Stimulated activated CD4-positive, alpha-beta T cell treated with anti-CD3 and anti-CD28 coated beads, Interleukin-1b, Interleukin-23, amount 100 ng/mL, for 24 hours (primary cell): ENCODE data around the gene ABTB1.
A peak's percentile ranks its signal among the peaks of the same experiment; 100 is the strongest.
"Not testable (repeated sequence)": the region's sequence is repeated elsewhere in the genome, so short reads cannot be mapped to it uniquely, and the experiment has no call there.

ENCODE experiments used
- DNase-seq, 4 experiments: peaks; one replicate each; pipeline ENCODE4 v3.0.0-alpha.2; 2020; ENCODE audit warnings: low read depth in 4 of 4, low spot score in 1 of 4

The ABTB1 gene

DNA sequence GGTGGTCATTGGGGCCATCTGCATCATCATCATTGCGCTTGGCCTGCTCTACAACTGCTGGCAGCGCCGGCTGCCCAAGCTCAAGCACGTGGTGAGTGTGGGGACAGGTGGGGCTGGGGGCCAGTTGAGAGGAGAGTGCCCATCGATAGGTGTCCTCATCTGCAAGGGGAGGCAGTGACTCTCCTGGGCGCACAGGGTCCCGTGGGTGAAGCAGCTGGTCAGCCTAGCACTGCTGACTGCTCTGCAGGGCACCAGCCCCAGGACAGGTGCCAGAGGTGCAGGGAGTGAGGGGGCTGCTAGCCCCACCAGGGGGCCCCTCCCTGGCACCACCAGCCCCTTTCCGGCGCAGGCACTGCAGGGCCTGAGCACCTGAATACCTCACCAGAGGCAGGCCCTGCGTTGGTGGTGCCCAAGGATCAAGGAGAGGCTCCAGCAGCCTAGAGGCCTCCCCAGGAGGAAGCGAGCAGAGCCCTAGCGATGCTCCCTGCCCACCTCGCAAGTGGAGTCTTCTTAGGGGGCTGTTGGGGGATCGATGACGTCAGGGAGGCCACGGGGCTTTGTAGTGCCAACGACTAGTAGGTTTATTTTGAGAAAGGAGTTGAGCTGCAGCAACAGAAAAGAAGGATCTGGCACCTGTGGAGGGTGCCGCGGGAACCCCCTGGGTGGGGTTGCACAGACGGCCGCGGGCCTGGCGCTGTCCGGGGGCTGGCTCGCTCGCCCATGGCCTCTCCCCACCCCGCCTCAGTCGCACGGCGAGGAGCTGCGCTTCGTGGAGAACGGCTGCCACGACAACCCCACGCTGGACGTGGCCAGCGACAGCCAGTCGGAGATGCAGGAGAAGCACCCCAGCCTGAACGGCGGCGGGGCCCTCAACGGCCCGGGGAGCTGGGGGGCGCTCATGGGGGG, 976 bp upstream of the ABTB1 start:
- DNase-seq = peak in 2 of 4 experiments; percentile 7 to 14

GRCh38 chr3:127673191-127674100, 694 bp downstream of the ABTB1 start:
- DNase-seq = peak in 2 of 4 experiments; percentile 31 to 33

DNA sequence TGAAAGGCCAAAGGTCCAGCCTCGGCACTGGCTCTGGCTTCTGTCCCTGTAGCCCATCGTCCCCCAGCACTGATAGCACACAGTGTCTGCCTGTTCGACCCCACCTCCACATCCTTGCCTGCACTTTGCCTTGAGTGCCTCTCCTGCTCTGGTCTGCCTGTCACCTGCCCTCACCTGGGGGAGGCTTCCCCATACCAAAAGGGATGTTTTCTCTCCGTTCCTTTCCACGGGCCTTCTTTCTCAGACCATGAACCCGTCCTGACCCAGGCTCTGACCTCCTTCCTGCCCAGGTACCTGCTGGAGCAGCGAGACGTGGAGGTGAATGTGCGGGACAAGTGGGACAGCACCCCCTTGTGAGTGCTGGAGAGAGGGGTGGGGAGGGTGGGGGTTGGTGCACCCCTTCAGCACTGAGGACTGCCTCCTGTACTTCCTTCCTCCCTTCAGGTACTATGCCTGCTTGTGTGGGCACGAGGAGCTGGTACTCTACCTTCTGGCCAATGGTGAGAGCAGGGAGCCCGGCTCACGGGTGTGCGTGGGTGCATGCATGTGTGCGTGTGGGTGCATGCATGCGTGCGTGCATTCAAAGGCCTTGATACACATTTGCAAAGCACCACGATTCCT, 1.5 kb downstream of the ABTB1 start:
- DNase-seq = no peak

- DNase-seq = no peak
These were observed 2.0 kb downstream of the ABTB1 start for GRCh38 chr3:127674790-127675189.

- no peak for DNase-seq
These were observed 3.1 kb downstream of the ABTB1 start for GRCh38 chr3:127675651-127676391.

- DNase-seq = no peak
These were observed 3.7 kb downstream of the ABTB1 start for GRCh38 chr3:127676456-127676855.

DNA sequence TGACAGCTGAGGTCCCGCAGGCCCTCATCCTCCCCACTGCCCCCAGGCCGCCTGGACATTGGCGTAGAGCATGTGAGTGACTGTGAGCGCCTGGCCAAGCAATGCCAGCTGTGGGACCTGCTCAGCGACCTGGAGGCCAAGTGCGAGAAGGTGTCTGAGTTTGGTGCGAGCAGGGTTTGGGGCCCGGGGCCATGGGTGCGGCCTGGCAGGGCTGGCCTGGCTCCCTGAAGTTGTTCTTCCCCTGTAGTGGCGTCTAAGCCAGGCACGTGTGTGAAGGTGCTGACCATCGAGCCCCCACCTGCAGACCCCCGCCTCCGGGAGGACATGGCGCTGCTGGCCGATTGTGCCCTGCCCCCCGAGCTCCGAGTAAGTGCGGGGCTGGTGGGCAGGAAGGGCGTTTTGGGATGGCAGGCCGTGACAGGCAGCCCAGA, 4.2 kb downstream of the ABTB1 start:
- DNase-seq = no peak

DNA sequence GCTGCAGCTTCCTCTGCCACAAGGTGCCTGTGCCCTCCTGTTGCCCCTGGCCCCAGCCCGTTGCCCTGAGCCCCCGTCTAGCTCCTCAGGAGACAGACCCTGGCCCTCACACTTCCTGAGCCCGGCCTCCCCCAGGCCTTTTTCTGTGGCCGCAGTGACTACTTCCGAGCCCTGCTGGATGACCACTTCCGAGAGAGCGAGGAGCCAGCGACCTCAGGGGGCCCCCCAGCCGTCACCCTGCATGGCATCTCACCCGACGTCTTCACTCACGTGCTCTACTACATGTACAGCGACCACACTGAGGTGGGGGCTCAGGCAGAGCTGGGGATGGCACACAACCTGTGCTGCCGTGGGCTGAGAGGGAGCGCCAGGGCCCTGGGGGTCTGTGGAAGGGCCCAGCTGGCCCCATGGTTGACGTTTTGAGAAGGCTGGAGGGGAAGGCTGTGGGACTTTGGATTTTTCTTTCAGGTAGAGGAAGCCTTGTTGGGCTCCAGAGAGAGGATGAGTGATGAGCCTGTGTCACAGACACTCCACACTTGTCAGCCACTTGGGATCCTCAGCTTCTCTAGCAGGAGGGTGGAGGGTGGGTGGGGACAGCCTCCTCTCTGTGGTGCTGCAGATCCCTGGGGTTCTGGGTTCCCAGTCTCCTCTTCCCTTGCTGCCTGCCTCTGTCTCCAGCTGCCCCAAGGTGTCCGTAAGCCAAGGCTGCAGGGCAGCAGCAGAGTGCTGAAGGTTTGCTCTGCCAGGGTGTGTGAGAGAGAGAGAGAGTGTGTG, 5.0 kb downstream of the ABTB1 start:
- no peak for DNase-seq

GRCh38 chr3:127678315-127678599, 5.5 kb downstream of the ABTB1 start:
- no peak for DNase-seq

DNA sequence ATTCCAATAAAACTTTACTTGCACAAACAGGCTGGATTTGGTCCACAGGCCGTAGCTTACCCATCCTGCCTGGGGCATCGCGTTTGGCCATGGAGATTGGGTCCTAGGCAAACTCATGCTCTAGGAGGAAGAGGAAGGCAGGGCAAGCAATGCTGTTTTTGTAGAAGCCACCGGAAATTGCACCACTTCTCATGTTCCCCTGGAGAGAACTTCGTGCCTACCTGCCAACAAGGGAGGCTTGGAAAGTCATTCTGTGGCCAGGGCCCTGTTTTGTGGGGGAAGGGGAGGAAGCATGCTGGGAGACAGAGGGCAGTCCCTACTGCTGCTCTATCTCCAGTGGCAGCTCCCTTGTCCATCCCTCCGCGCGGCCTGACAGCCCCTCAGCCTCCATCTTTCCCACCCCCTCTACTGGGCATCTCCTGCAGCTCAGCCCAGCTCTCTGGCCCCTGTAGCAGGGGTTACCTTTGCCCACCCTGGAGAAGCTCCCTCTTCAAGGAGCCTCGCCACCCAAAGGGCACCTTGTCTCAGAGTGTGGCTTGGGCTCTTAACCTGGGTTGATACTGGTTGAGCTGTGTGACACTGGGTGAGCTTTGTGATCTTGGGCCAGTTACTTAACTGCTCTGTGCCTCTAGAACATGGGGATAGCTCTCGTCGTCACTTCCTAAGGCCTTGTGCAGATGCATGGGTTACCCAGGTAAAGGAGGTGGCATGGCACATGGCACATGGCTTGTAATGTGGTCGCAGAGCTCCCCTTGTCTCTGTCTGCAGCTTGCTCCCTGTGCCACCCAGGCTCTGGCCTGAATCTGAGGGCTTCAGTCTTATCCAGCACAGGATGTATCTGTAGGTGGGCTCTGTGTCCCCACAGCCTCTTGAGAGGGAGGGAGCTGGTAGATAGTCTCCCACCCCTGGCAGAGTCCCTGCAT, 6.1 kb downstream of the ABTB1 start:
- no peak for DNase-seq

DNA sequence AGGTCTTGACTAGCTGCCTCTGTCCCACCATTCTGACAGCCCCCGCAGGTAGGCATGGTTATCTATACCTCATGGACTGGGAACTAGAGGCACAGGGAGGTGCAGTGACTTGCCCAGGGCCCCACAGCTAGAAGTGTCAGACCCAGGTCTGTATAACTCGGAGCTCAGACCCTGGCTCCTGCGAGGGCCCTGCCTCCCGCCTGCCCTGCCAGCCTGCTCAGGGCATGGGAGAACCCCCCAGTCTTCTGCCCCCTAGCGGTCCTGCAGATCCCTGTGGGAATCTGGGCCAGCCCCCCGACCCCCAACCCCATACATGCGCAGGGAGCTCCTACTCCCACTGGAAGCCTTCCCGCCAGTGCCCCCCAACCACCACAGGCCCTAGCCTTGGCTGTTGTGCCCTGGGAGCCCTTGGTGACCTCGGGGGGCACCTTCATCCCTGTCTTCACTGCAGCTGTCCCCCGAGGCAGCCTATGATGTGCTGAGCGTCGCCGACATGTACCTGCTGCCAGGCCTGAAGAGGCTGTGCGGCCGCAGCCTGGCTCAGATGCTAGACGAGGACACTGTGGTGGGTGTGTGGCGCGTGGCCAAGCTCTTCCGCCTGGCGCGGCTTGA, 6.9 kb downstream of the ABTB1 start:
- no peak for DNase-seq

GRCh38 chr3:127680146-127680661, 7.5 kb downstream of the ABTB1 start:
- no peak for DNase-seq

DNA sequence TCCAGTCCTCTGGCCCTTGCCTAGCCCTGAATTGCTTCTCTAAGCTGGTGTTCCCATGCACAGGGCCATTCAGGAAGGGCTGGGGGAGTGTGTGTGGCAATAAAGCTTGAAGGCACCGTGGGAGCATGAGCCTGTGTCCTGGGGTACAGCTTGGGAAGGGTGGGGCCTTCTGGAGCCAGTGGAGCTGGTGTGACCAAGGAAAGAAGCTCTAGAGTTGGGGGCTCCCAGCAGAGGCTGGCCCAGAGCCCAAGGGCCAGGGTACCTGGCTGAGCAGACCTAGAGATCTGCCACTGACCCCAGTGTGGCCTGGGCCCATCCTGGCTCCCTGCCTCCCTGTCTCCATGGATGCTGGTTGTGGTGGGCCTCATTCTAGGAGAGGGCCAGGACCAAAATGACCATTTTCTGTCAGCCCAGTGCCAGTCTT, 8.1 kb downstream of the ABTB1 start:
- DNase-seq = no peak

DNA sequence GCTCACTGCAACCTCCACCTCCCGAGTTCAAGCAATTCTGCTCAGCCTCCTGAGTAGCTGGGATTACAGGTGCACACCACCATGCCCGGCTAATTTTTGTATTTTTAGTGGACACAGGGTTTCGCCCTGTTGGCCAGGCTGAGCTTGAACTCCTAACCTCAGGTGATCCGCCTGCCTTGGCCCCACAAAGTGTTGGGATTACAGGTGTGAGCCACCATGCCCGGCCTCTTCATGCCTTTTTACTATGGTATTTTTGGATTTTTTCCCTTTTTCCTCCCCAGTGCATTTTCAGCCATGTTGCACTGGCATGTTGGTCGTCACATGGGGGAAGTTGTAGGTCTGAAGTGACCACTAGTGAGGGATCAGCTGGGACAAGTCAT, 9.4 kb downstream of the ABTB1 start:
- not testable (repeated sequence) for DNase-seq

- DNase-seq = no peak
These were observed 9.8 kb downstream of the ABTB1 start for GRCh38 chr3:127682561-127682960.

- DNase-seq = no peak
These were observed 12.3 kb downstream of the ABTB1 start for GRCh38 chr3:127684871-127685707.

DNA sequence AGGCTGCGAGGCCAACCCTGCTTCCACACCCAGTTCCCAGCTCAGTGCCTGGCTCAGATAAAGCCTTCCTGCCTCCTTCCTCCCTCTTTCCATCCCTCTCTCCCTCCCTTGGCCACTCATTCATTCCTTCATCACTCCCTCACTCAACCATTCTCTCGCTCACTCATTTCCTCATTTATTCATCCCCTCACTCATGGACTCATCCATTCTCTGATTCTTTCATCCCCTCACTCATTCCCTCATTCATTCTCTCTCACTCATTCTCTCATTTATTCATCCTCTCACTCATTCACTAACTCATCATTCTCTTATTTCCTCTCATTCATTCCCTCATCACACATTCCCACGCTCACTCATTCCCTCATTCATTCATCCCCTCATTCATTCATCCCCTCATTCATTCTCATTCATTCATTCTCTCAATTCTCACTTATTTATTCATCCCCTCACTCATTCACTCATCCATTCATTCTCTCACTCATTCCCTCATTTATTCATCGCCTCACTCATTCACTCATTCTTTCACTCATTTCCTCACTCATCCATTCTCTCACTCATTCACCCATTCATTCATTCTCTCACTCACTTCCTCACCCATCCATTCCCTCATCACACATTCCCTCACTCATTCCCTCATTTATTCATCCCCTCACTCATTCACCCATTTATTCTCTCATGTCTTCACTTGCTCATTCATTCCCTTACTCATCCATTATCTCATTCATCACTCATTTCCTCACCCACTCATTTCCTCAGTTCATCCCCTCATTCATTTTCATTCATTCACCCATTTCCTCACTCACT, 13.2 kb downstream of the ABTB1 start:
- DNase-seq = no peak
